K562 (cell line): ENCODE data around the gene ZFHX2. TPM values are rescaled to one million over a fixed set of nuclear protein-coding genes. Genes with fewer than 3 reads are reported as not detected.

Source experiments
- ATAC-seq: fragments of 200-7000 bp; cut with Tn5 transposase; 3 replicates; pipeline ENCODE4 v1.9.1; 2020; ENCODE audit warnings: moderate library complexity
- BruUV-seq: library from RNA; stranded (reverse); fragments of 400-500 nt; replicated peaks from 2 replicates; lab custom pipeline; 2021; lab: Mats Ljungman, UMichigan
- CTCF ChIA-PET: fragments of 300-600 bp; formaldehyde crosslinking; extraction: SDS; loops from one replicate; lab custom pipeline; 2021; ENCODE audit warnings: low intra/inter-chr PET ratio; lab: Yijun Ruan, JAX
- POLR2A ChIA-PET: fragments of 300-600, 350-650 bp; sonication (Branson Sonifier 250); formaldehyde crosslinking; extraction: SDS; loops from one replicate; lab custom pipeline; 2021; ENCODE audit warnings: antibody characterized with exemption, inconsistent platforms; lab: Yijun Ruan, JAX
- DNase-seq, 4 experiments: peaks; one replicate each; pipeline versions ENCODE4 v3.0.0 to v3.0.0-alpha.2; 2011 to 2018; ENCODE audit warnings: low spot score in 3 of 4, mixed read lengths in 3 of 4; ENCODE audit errors: extremely low read depth in 1 of 4
- FAIRE-seq: peaks from 2 replicates; lab custom pipeline; 2011; peaks lifted over from hg19 to GRCh38; lab: Jason Lieb, UNC
- H2AFZ ChIP-seq: 2 replicates; pipeline ENCODE4 v1.6.0; 2011; ENCODE audit warnings: low read depth, low read length, control low read depth, inconsistent platforms
- H3K27ac ChIP-seq: fragments of 200-600 bp; 3 replicates; pipeline ENCODE4 v1.8.0; 2011; ENCODE audit warnings: low read depth, mild to moderate bottlenecking, control low read depth, inconsistent platforms, low read length, moderate library complexity, mixed read lengths; ENCODE audit errors: extremely low read depth
- H3K27me3 ChIP-seq, 2 experiments: fragments of 300-600 bp in 1 of 2; 2 replicates in 1 of 2; 3 replicates in 1 of 2; pipeline versions ENCODE4 v1.6.0 to v1.8.0; 2011; ENCODE audit warnings: inconsistent platforms in 2 of 2, low read length in 2 of 2, mild to moderate bottlenecking in 1 of 2, mixed read lengths in 1 of 2, moderate library complexity in 1 of 2; ENCODE audit not compliant: control insufficient read depth in 2 of 2, insufficient read depth in 2 of 2
- H3K36me3 ChIP-seq: fragments of 300-600 bp; 3 replicates; pipeline ENCODE4 v1.8.0; 2011; ENCODE audit warnings: mild to moderate bottlenecking, low read length, inconsistent platforms; ENCODE audit not compliant: control insufficient read depth, insufficient read depth
- H3K4me1 ChIP-seq, 2 experiments: fragments of 200-600 bp in 1 of 2; replicated peaks in 1 of 2; 2 replicates in 1 of 2; 3 replicates in 1 of 2; pipeline versions ENCODE4 v1.5.1 to v1.8.0; 2011; ENCODE audit warnings: inconsistent platforms in 2 of 2, low read length in 2 of 2, mild to moderate bottlenecking in 1 of 2, mixed read lengths in 1 of 2, moderate library complexity in 1 of 2; ENCODE audit not compliant: control insufficient read depth in 2 of 2, insufficient read depth in 2 of 2
- H3K4me2 ChIP-seq: 2 replicates; pipeline ENCODE4 v1.6.1; 2011; ENCODE audit warnings: low read length, control low read depth, inconsistent platforms, mixed read lengths; ENCODE audit not compliant: insufficient read depth
- H3K4me3 ChIP-seq: fragments of 200-600 bp; sonication (generic), shearing (Covaris generic); 2 replicates; pipeline ENCODE4 v1.5.1; 2016; ENCODE audit warnings: control low read depth, inconsistent platforms
- H3K79me2 ChIP-seq: fragments of 200-600 bp; 3 replicates; pipeline ENCODE4 v1.8.0; 2011; ENCODE audit warnings: low read length, inconsistent platforms; ENCODE audit not compliant: control insufficient read depth, insufficient read depth
- H3K9ac ChIP-seq, 2 experiments: 2 replicates each; pipeline versions ENCODE4 v1.6.0 to v1.6.1; 2011; ENCODE audit warnings: low read depth in 2 of 2, low read length in 2 of 2, control low read depth in 1 of 2, inconsistent platforms in 1 of 2, mild to moderate bottlenecking in 1 of 2, mixed read lengths in 1 of 2; ENCODE audit not compliant: insufficient read depth in 1 of 2
- H3K9me1 ChIP-seq: one replicate; pipeline ENCODE4 v1.6.0; 2011; ENCODE audit warnings: inconsistent platforms, mild to moderate bottlenecking, low read length, moderate library complexity; ENCODE audit not compliant: control insufficient read depth, insufficient read depth
- H3K9me3 ChIP-seq: replicated peaks from 2 replicates; pipeline ENCODE4 v1.5.1; 2011; ENCODE audit warnings: low read depth, low read length, inconsistent platforms; ENCODE audit not compliant: control insufficient read depth, insufficient read depth
- H4K20me1 ChIP-seq: replicated peaks from 2 replicates; pipeline ENCODE4 v1.6.1; 2011; ENCODE audit warnings: low read length, inconsistent platforms, mixed read lengths; ENCODE audit not compliant: control insufficient read depth, insufficient read depth
- E2F5 ChIP-seq: sonication (generic); formaldehyde crosslinking; IDR thresholded peaks from 2 replicates; pipeline ENCODE4 v1.8.0; 2022; ENCODE audit warnings: mild to moderate bottlenecking, missing genetic modification reagents
- FOXM1 ChIP-seq, 2 experiments: fragments of 450-650 bp in 1 of 2; sonication (generic) in 1 of 2; formaldehyde crosslinking in 1 of 2; IDR thresholded peaks; 2 replicates each; pipeline versions ENCODE4 v1.6.1 to v1.9.0; 2017 to 2022; ENCODE audit warnings: low read depth in 2 of 2, mild to moderate bottlenecking in 2 of 2, missing genetic modification reagents in 1 of 2, moderate library complexity in 1 of 2
- HNRNPUL1 ChIP-seq: fragments of 200-400 bp; formaldehyde crosslinking; IDR thresholded peaks from 2 replicates; pipeline ENCODE4 v1.6.1; 2017; ENCODE audit warnings: low read length
- IFI16 ChIP-seq: fragments of 250-450 bp; sonication (Bioruptor Pico); IDR thresholded peaks from 2 replicates; pipeline ENCODE4 v2.1.2; 2022; ENCODE audit warnings: mild to moderate bottlenecking, inconsistent platforms
- MEF2A ChIP-seq: IDR thresholded peaks from 2 replicates; pipeline ENCODE4 v1.6.1; 2011; ENCODE audit warnings: low read depth, mild to moderate bottlenecking, low read length, moderate library complexity; ENCODE audit not compliant: control insufficient read depth
- NCOA6 ChIP-seq: fragments of 450-650 bp; IDR thresholded peaks from 2 replicates; pipeline ENCODE4 v1.6.1; 2017; ENCODE audit warnings: mild to moderate bottlenecking
- OTX1 ChIP-seq: fragments of 450-650 bp; formaldehyde crosslinking; IDR thresholded peaks from 2 replicates; pipeline ENCODE4 v1.4.0; 2022; ENCODE audit warnings: mild to moderate bottlenecking
- POLR2G ChIP-seq: fragments of 200-400 bp; formaldehyde crosslinking; IDR thresholded peaks from 2 replicates; pipeline ENCODE4 v1.6.1; 2017; ENCODE audit warnings: low read depth, mild to moderate bottlenecking, antibody characterized with exemption, low read length, moderate library complexity
- SMAD4 ChIP-seq: fragments of 250-450 bp; sonication (Bioruptor Pico); conservative IDR thresholded peaks from 2 replicates; pipeline ENCODE4 v1.8.0; 2021; ENCODE audit warnings: inconsistent platforms, mild to moderate bottlenecking, moderate library complexity
- SNRNP70 ChIP-seq: fragments of 200-400 bp; formaldehyde crosslinking; optimal IDR thresholded peaks from 2 replicates; pipeline ENCODE3; 2017; ENCODE audit warnings: low read depth, low read length
- SOX6 ChIP-seq: fragments of 450-650 bp; IDR thresholded peaks from 2 replicates; pipeline ENCODE4 v1.6.1; 2014; ENCODE audit warnings: mild to moderate bottlenecking
- ZNF316 ChIP-seq: fragments of 450-650 bp; IDR thresholded peaks from 2 replicates; pipeline ENCODE4 v1.6.1; 2016
- WGBS: fragments of 100-300 bp; shearing (Covaris generic); methylation state at CpG from one replicate; pipeline ENCODE4 v1.1.6; 2016; ENCODE audit warnings: low coverage, mixed read lengths; ENCODE audit not compliant: insufficient coverage; ENCODE audit errors: missing lambda C conversion rate; 5-methylcytosine and 5-hydroxymethylcytosine counted together
- in situ Hi-C: fragments of 300-500 bp; cut with MboI; formaldehyde crosslinking; loops from 4 replicates; pipeline ENCODE4 v1.15.0; 2018; ENCODE audit warnings: inconsistent platforms, mixed read lengths
- intact Hi-C: fragments of 100-400 bp; cut with micrococcal nuclease; formaldehyde crosslinking; loops from 2 replicates; pipeline ENCODE4 v1.14.2; 2022
- polyA plus RNA-seq, 8 experiments: library from polyadenylated mRNA; depleted of rRNA in 4 of 8; stranded (reverse) in 5 of 8; unstranded in 3 of 8; fragments of >200 nt; fragmentation: Nextera tagmentation in 2 of 8; fragmentation: Illumina TruSeq in 1 of 8; extraction: Ambion mirVana in 2 of 8; extraction: Trizol in 1 of 8; gene quantifications; 2 replicates each; pipeline versions ENCODE4 v1.2.1 to v1.2.3, GENCODE V29; 2011 to 2014; ENCODE audit warnings: inconsistent platforms in 1 of 8, missing spikeins in 1 of 8
- total RNA-seq, 7 experiments: library from RNA; depleted of rRNA in 6 of 7; stranded (reverse); fragments of >200 nt in 6 of 7; fragmentation: Illumina TruSeq in 2 of 7; extraction: Trizol in 2 of 7; gene quantifications; 2 replicates each; pipeline versions ENCODE4 v1.2.1 to v1.2.3, GENCODE V29; 2011 to 2021; ENCODE audit warnings: low replicate concordance in 1 of 7
- TF ChIP-seq, protein P1 (sequence below): fragments of 250-450 bp; sonication (Bioruptor Pico); IDR thresholded peaks from 2 replicates; pipeline ENCODE4 v1.4.0; 2020; ENCODE audit warnings: mild to moderate bottlenecking, moderate library complexity, borderline replicate concordance

The ZFHX2 gene
- total and polyA plus RNA-seq, 9 of the 15 experiments (the other 6 are each of a cell fraction or from before 2014, with no cell fraction given) = 0.06 to 0.11 (median 0.11) TPM; not detected in 4

DNA sequence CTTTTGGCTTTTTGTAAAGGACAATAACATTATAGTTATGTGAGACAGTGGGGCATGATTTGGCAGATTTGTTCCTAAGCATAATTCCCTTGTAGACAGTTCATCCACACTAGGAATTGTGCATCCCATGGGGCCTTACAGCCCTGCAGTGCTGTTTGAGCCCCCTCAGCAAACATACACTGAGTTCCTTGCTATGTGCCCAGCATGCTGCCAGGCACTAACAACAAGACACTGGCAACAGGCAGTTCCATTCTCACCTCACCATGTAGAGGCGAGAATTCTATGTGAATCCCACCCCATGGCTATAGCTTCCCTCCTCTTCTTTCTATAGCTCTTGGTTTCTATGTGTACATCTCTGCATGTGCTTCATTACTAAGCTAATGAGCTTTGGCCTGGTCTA, 6.4 kb upstream of the ZFHX2 start:
- CTCF ChIA-PET = no interaction called here

More for the DNA sequence above, 6.4 kb upstream of the ZFHX2 start:
- Histone ChIP-seq H2AFZ (no peak overlapping the region), H3K36me3 (peaks cover 44% of the 10 kb centered on the region; the same call in 2 of the 3 replicates), H3K79me2 (peaks cover 10% of the 10 kb centered on the region), H3K4me1 (peaks cover 7 to 13% of the 10 kb centered on the region in 2 experiments; a peak in 3 of 5 replicates), H3K9ac (no peak overlapping the region; a peak in 1 of 4 replicates), H4K20me1 (0 out of 2 replicates have a peak, but pooled peaks cover 3% of the 10 kb centered on the region), H3K9me1 (no peaks in the 10 kb centered on the region), H3K27me3 (no peaks in the 10 kb centered on the region), H3K4me2 (no peak overlapping the region), H3K27ac (no peak overlapping the region), H3K9me3 (no peaks in the 10 kb centered on the region), H3K4me3 (no peak overlapping the region)
- DNase-seq (no peak), FAIRE-seq (no peak), ATAC-seq (no peak)
- TF ChIP-seq OTX1 (CRISPR knock-in tag) = no peak
- no peak for TF ChIP-seq POLR2G
- no peak for TF ChIP-seq SOX6
- TF ChIP-seq SMAD4 (CRISPR knock-in tag) = no peak
- no peak for TF ChIP-seq HNRNPUL1
- TF ChIP-seq, protein P1, sequence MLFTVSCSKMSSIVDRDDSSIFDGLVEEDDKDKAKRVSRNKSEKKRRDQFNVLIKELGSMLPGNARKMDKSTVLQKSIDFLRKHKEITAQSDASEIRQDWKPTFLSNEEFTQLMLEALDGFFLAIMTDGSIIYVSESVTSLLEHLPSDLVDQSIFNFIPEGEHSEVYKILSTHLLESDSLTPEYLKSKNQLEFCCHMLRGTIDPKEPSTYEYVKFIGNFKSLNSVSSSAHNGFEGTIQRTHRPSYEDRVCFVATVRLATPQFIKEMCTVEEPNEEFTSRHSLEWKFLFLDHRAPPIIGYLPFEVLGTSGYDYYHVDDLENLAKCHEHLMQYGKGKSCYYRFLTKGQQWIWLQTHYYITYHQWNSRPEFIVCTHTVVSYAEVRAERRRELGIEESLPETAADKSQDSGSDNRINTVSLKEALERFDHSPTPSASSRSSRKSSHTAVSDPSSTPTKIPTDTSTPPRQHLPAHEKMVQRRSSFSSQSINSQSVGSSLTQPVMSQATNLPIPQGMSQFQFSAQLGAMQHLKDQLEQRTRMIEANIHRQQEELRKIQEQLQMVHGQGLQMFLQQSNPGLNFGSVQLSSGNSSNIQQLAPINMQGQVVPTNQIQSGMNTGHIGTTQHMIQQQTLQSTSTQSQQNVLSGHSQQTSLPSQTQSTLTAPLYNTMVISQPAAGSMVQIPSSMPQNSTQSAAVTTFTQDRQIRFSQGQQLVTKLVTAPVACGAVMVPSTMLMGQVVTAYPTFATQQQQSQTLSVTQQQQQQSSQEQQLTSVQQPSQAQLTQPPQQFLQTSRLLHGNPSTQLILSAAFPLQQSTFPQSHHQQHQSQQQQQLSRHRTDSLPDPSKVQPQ = no peak
- no peak for TF ChIP-seq NCOA6
- no peak for TF ChIP-seq E2F5 (CRISPR knock-in tag)
- TF ChIP-seq IFI16 = no peak
- no peak for TF ChIP-seq FOXM1 (IDR thresholded peaks at IDR 0.05; ENCODE audit: low read depth)
- TF ChIP-seq FOXM1 (CRISPR knock-in tag; IDR thresholded peaks at IDR 0.05; ENCODE audit: low read depth) = no peak
- no peak for TF ChIP-seq ZNF316
- TF ChIP-seq MEF2A = no peak
- no peak for TF ChIP-seq SNRNP70
- intact Hi-C loops (loop anchor here (10.0 kb wide), 1 partner anchor 233 kb away; the partner anchor contains the start of gene PABPN1), in situ Hi-C loops (loop anchor here (5.0 kb wide), 1 partner anchor 71 kb away; no protein-coding TSS in a partner anchor)
- POLR2A ChIA-PET = no interaction called here
- 91% methylated on average over 1 of the region's 1 CpG for WGBS
- BruUV-seq = no TSS peak
